Nephron progenitor cell (in vitro differentiated cells): ENCODE results near the gene AKR1C3.

Source experiments
- DNase-seq: peaks from one replicate; pipeline ENCODE4 v3.0.0; 2021
- H3K27ac Mint-ChIP-seq: 2 replicates; pipeline ENCODE4 v1.8.0; 2021; ENCODE audit warnings: mild to moderate bottlenecking, moderate library complexity, mixed read lengths
- H3K27me3 Mint-ChIP-seq: 2 replicates; pipeline ENCODE4 v1.8.0; 2021; ENCODE audit warnings: mild to moderate bottlenecking, low read depth, mixed read lengths; ENCODE audit not compliant: poor library complexity
- H3K36me3 Mint-ChIP-seq: 2 replicates; pipeline ENCODE4 v1.8.0; 2021; ENCODE audit warnings: low read depth, mixed read lengths
- H3K4me1 Mint-ChIP-seq: 2 replicates; pipeline ENCODE4 v1.8.0; 2021; ENCODE audit warnings: mixed read lengths
- H3K4me3 Mint-ChIP-seq: 2 replicates; pipeline ENCODE4 v1.8.0; 2021; ENCODE audit warnings: mild to moderate bottlenecking, moderate library complexity, mixed read lengths
- H3K9me3 Mint-ChIP-seq: 2 replicates; pipeline ENCODE4 v1.8.0; 2021; ENCODE audit warnings: mild to moderate bottlenecking, moderate library complexity, mixed read lengths
- TF ChIP-seq, protein P1 (sequence below): fragments of 200-600 bp; sonication (generic); IDR thresholded peaks from 2 replicates; pipeline ENCODE4 v1.5.0; 2021; ENCODE audit warnings: antibody characterized with exemption

AKR1C3 gene

DNA sequence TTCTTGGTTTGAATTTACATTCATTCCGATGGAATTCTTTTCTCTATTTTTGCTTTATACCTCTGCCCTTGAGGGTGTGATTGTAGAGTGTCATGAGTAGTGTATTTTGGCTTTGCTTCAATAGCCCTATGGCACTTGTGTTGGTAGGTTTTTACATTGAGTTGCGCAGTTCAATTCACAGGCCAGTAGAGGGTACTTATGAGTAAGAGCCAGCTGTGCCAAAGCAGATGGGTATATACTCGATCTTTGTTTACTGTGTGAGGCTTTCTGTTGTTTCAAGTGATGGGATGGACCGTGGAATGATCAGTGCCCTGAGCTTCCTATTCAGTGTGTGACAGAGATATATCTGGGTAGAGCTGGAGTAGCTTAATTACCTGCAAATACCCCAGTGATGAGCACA lies 4.3 kb upstream of the AKR1C3 start:
- TF ChIP-seq, protein P1, sequence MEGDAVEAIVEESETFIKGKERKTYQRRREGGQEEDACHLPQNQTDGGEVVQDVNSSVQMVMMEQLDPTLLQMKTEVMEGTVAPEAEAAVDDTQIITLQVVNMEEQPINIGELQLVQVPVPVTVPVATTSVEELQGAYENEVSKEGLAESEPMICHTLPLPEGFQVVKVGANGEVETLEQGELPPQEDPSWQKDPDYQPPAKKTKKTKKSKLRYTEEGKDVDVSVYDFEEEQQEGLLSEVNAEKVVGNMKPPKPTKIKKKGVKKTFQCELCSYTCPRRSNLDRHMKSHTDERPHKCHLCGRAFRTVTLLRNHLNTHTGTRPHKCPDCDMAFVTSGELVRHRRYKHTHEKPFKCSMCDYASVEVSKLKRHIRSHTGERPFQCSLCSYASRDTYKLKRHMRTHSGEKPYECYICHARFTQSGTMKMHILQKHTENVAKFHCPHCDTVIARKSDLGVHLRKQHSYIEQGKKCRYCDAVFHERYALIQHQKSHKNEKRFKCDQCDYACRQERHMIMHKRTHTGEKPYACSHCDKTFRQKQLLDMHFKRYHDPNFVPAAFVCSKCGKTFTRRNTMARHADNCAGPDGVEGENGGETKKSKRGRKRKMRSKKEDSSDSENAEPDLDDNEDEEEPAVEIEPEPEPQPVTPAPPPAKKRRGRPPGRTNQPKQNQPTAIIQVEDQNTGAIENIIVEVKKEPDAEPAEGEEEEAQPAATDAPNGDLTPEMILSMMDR = no peak
- Mint-ChIP-seq H3K36me3 (no peaks in the 10 kb centered on the region), H3K27me3 (peaks cover 3% of the 10 kb centered on the region), H3K27ac (no peak overlapping the region), H3K9me3 (peaks cover 53% of the 10 kb centered on the region), H3K4me3 (no peak overlapping the region), H3K4me1 (no peaks in the 10 kb centered on the region)
- DNase-seq = no peak

DNA sequence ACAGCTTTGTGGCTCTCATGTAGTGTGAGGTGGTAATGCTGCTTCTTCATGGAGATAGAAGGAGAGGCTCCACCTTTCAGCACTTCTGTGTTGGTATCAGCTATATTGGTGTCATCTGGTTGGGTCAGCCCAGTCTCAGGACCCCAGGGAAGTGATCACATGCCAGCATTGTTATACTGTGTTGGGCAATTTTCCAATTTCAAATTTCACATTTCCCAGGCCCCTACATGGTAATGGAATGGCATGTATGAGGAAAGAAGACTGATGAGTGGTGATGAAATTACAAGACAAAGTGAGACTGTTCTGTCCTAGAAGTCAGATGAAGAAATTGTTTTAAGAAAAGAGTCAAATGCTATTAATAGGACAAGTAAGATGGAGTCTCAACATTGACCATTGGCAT lies 3.7 kb upstream of the AKR1C3 start:
- no peak for DNase-seq
- no peak overlapping the region for H3K27ac Mint-ChIP-seq
- TF ChIP-seq, protein P1 = no peak
- no peaks in the 10 kb centered on the region for H3K4me1 Mint-ChIP-seq
- no peaks in the 10 kb centered on the region for H3K36me3 Mint-ChIP-seq
- peaks cover 51% of the 10 kb centered on the region for H3K9me3 Mint-ChIP-seq
- peaks cover 3% of the 10 kb centered on the region for H3K27me3 Mint-ChIP-seq
- no peak overlapping the region for H3K4me3 Mint-ChIP-seq

DNA sequence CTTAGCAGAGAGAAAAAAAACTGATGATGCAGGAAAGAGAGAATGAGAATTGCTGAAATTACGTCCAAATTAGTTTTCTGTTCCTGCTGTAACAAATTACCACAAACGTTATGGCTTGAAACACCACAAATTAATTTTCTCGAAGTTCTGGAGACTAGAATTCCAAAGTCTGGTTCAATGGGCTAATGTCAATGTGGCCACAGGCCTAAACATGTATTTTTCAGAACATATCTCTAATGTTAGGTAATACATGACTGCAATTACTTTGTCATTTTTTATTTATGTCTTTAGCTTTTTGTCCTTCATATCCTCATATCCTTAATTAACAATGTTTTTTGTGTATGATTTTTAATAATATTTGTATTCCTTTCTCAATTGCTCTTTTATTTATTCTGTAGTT lies 3.0 kb upstream of the AKR1C3 start:
- Mint-ChIP-seq H3K4me1 (no peaks in the 10 kb centered on the region), H3K36me3 (no peaks in the 10 kb centered on the region), H3K9me3 (peaks cover 45% of the 10 kb centered on the region), H3K4me3 (no peak overlapping the region), H3K27ac (no peak overlapping the region), H3K27me3 (peaks cover 3% of the 10 kb centered on the region)
- TF ChIP-seq, protein P1 = no peak
- no peak for DNase-seq

DNA sequence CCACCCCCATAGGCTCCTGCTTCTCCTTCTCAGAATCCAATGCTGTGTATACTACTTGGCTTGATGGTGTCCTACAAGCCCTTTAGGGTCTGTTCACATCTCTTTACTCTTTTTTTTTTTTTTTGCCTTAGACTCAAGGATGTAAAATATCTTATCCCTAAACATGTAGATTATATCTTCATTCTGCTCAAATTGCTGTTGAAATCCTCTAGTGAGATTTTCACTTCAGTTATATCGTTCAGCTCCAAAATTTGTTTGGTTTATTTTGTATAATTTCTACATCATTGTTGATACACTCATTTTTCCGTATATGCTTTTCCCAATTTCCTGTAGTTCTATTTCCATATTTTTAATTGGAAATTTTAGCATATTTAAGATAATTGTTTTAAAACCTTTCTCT lies 1.8 kb upstream of the AKR1C3 start:
- Mint-ChIP-seq H3K4me1 (no peaks in the 10 kb centered on the region), H3K9me3 (peaks cover 41% of the 10 kb centered on the region), H3K27ac (no peak overlapping the region), H3K36me3 (no peaks in the 10 kb centered on the region), H3K4me3 (no peak overlapping the region), H3K27me3 (peaks cover 8% of the 10 kb centered on the region)
- TF ChIP-seq, protein P1 = no peak
- no peak for DNase-seq

DNA sequence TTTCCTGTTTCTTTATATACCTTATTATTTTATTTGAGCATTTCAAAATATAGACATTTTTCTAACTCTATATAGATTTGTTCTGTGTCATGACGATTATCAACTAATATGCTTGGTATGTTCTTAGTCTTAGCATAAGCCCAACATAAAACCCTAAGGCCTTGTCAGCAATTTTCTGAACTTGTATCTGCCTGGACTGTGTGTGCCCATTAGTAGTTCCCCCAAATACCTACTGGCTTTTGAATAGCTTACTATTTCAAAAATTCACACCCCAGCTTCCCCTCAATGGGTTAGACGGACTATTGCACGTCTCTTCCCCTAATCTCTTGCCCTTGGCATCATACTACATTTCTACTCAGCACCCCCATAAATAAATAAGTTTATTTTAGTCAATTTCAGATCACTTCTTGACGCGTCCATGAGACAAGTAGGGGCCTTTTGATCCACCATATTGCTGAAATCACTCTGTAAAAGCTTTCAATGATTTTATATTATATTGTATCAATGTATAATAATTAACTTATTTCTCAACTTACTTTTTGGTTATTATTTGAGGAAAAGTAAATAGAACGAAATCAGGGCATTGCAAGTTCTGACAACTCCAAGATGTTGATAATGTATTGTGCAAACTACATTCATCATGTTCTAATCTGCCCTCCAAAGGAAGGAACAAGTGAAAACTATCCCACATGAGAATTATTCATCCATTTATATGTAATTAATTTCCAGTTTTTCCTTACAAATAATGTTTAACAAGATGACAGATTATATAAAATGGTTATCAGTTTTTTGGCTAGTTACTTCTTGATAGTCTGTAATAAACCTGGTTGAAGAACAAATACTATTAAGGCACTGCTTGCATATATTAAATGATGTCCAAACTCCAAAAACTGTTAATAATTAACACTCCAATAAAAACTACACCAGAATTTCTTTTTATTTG lies 1.1 kb upstream of the AKR1C3 start:
- Mint-ChIP-seq H3K4me3 (no peak overlapping the region), H3K4me1 (no peaks in the 10 kb centered on the region), H3K27ac (no peak overlapping the region), H3K9me3 (peaks cover 34% of the 10 kb centered on the region), H3K27me3 (peaks cover 5% of the 10 kb centered on the region), H3K36me3 (no peaks in the 10 kb centered on the region)
- TF ChIP-seq, protein P1 = no peak
- DNase-seq = no peak

DNA sequence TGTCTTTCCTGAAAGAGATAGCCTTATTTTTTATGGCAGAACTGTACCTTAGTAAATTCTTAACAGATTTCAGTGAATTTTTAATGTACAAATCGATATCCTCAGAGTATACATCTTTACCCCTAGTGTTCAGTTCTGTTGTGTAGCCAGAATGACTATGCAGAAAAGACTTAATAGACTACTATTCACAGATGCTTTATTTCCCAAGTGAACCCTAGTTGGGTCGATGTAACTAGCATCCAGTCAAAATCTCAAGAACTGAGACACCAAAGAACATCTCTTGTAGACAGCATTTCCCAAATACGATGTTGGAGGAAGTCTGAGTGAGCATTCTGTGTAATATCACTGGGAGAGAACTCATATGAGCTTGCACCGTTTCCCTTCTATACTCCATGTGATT lies 1.5 kb downstream of the AKR1C3 start:
- no peak overlapping the region for H3K4me3 Mint-ChIP-seq
- no peaks in the 10 kb centered on the region for H3K4me1 Mint-ChIP-seq
- H3K9me3 Mint-ChIP-seq = peaks cover 20% of the 10 kb centered on the region
- TF ChIP-seq, protein P1 = no peak
- no peaks in the 10 kb centered on the region for H3K36me3 Mint-ChIP-seq
- H3K27me3 Mint-ChIP-seq = peaks cover 5% of the 10 kb centered on the region
- no peak overlapping the region for H3K27ac Mint-ChIP-seq
- no peak for DNase-seq
